Natural killer cell (primary cell): Measurements from ENCODE around the gene YPEL5. TPM values are rescaled to one million over a fixed set of nuclear protein-coding genes. Genes with fewer than 3 reads are reported as not detected.
"Not testable (repeated sequence)": the region's sequence is repeated elsewhere in the genome, so short reads cannot be mapped to it uniquely, and the experiment has no call there.

Experiments used
- ATAC-seq, 3 donors: fragments of 150-1000 bp in 2 of 3; fragments of 200-7000 bp in 1 of 3; cut with Tn5 transposase; 1 replicate in 1 of 3; 2 replicates in 2 of 3; pipeline ENCODE4 v1.10.0; 2021; ENCODE audit warnings: mild to moderate bottlenecking in 2 of 3, moderate library complexity in 2 of 3
- DNase-seq, 2 donors: peaks; one replicate each; pipeline versions ENCODE4 v3.0.0 to v3.0.0-alpha.2; 2013 to 2021; ENCODE audit warnings: mixed read lengths in 1 of 2
- H3K27ac ChIP-seq: one replicate; pipeline ENCODE4 v1.5.1; 2013; ENCODE audit warnings: mild to moderate bottlenecking, low read length
- H3K27me3 ChIP-seq: one replicate; pipeline ENCODE4 v1.6.1; 2013; ENCODE audit warnings: low read length; ENCODE audit not compliant: control insufficient read depth, insufficient read depth
- H3K36me3 ChIP-seq: one replicate; pipeline ENCODE4 v1.6.1; 2013; ENCODE audit warnings: low read length; ENCODE audit not compliant: control insufficient read depth, insufficient read depth
- H3K4me1 ChIP-seq: one replicate; pipeline ENCODE4 v1.6.1; 2013; ENCODE audit warnings: low read length; ENCODE audit not compliant: control insufficient read depth, insufficient read depth
- H3K4me3 ChIP-seq: one replicate; pipeline ENCODE4 v1.5.1; 2013; ENCODE audit warnings: low read length
- H3K9me3 ChIP-seq: one replicate; pipeline ENCODE4 v1.6.1; 2013; ENCODE audit warnings: low read length; ENCODE audit not compliant: control insufficient read depth, insufficient read depth
- H3K27ac Mint-ChIP-seq, 2 donors: one replicate each; pipeline ENCODE4 v1.8.0; 2022; ENCODE audit warnings: mild to moderate bottlenecking in 2 of 2, mixed read lengths in 2 of 2, moderate library complexity in 1 of 2
- H3K27me3 Mint-ChIP-seq, 2 donors: one replicate each; pipeline ENCODE4 v1.8.0; 2022; ENCODE audit warnings: low read depth in 2 of 2, mixed read lengths in 2 of 2
- H3K36me3 Mint-ChIP-seq: one replicate; pipeline ENCODE4 v1.8.0; 2022; ENCODE audit warnings: mixed read lengths
- H3K4me1 Mint-ChIP-seq, 2 donors: one replicate each; pipeline ENCODE4 v1.8.0; 2022; ENCODE audit warnings: mixed read lengths in 2 of 2
- H3K4me3 Mint-ChIP-seq: one replicate; pipeline ENCODE4 v1.8.0; 2022; ENCODE audit warnings: mild to moderate bottlenecking, moderate library complexity, mixed read lengths
- H3K9me3 Mint-ChIP-seq, 2 donors: one replicate each; pipeline ENCODE4 v1.8.0; 2022; ENCODE audit warnings: mixed read lengths in 2 of 2
- WGBS: methylation state at CpG from one replicate; pipeline ENCODE4 v1.1.7; 2013; ENCODE audit warnings: missing lambda C conversion rate; ENCODE audit not compliant: insufficient coverage; 5-methylcytosine and 5-hydroxymethylcytosine counted together
- intact Hi-C: fragments of 100-400 bp; cut with micrococcal nuclease; formaldehyde crosslinking; loops from one replicate; pipeline ENCODE4 v1.14.2; 2022
- total RNA-seq, 4 donors: library from RNA; stranded (reverse); fragments of 120-200 nt in 1 of 4; gene quantifications; one replicate each; pipeline versions ENCODE4 v1.2.3 to v1.2.4, GENCODE V29; 2013 to 2022
- TF ChIP-seq, protein P1 (sequence below): fragments of 200-600 bp; IDR thresholded peaks from one replicate; pipeline ENCODE4 v1.8.0; 2022; ENCODE audit warnings: antibody characterized with exemption

YPEL5 gene
- total RNA-seq: 1,000 to 10,000 TPM in 1 of 3 donors, 100 to 1,000 TPM in 2; 569 to 1,094 (median 800) TPM
- total RNA-seq (2013): 480 TPM

DNA sequence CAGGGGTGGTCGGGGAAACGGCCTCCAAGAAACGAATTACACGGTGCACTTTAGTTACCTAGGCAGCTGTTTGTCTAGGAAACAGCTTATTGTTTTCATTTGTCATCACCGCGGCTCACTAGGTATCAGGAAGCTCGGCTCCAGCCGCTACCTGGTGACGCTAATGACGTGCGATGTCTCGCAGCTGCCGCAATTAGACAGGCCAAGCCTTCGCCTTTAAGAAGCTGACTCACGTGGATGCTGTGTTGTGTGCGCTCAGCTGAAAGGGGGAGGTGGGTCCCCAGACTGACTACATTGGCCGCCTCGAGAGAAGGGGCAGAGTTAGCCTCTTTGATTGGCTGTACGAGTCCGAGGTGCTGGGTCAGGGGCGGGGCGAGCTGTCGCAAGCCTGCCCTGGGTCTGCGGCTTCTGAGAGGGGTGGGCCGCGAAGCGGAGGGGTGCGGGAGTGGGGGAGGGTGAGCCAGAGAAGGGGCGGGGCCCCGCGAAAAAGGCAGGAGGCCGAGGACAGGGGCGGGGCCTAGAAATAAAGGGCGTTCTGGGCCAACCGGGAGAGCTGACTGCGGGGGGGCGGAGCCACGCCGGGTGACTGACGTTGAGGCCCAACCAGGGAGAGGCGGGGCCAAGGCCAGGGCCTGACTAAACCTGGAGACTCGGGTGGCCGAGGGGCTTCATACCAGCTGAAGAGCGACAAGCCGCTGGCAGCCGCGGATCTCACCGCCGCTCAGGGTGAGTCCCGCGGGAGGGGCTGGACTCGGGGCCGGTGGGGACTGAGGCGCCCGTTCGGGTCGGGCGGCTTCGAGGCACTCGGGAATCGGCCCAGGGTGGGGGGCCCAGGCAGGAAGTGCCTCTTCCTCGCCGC lies at the start of gene YPEL5:
TSS of gene YPEL5 (plus strand) at position 671 of the 859 bp plus-strand sequence. CDS start 9,645 bp downstream, outside the sequence.
- intact Hi-C loops: loop anchor here (1.0 to 10.0 kb wide), 3 partner anchors 84 to 1752 kb away; partner anchors contain the start of genes FOSL2 and LBH
- Mint-ChIP-seq H3K27me3 (no peaks in the 10 kb centered on the region), H3K27ac (peak within 1 kb of the TSS; percentile 98), H3K9me3 (no peaks in the 10 kb centered on the region), H3K4me1 (peaks cover 43 to 46% of the 10 kb centered on the region in 2 donors), H3K4me3 (peak within 1 kb of the TSS; percentile 92), H3K36me3 (peaks cover 22% of the 10 kb centered on the region)
- TF ChIP-seq, protein P1, sequence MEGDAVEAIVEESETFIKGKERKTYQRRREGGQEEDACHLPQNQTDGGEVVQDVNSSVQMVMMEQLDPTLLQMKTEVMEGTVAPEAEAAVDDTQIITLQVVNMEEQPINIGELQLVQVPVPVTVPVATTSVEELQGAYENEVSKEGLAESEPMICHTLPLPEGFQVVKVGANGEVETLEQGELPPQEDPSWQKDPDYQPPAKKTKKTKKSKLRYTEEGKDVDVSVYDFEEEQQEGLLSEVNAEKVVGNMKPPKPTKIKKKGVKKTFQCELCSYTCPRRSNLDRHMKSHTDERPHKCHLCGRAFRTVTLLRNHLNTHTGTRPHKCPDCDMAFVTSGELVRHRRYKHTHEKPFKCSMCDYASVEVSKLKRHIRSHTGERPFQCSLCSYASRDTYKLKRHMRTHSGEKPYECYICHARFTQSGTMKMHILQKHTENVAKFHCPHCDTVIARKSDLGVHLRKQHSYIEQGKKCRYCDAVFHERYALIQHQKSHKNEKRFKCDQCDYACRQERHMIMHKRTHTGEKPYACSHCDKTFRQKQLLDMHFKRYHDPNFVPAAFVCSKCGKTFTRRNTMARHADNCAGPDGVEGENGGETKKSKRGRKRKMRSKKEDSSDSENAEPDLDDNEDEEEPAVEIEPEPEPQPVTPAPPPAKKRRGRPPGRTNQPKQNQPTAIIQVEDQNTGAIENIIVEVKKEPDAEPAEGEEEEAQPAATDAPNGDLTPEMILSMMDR: no peak
- ATAC-seq (peak; percentile 77 to 93 (median 81)), DNase-seq (peak; percentile 99 to 100)
- Histone ChIP-seq H3K4me3 (peak within 1 kb of the TSS; percentile 65), H3K4me1 (peaks cover 8% of the 10 kb centered on the region), H3K9me3 (no peaks in the 10 kb centered on the region), H3K27ac (peak within 1 kb of the TSS; percentile 96), H3K27me3 (no peaks in the 10 kb centered on the region), H3K36me3 (peaks cover 5% of the 10 kb centered on the region)
- under 1% methylated on average over 63 of the region's 63 CpGs for WGBS

DNA sequence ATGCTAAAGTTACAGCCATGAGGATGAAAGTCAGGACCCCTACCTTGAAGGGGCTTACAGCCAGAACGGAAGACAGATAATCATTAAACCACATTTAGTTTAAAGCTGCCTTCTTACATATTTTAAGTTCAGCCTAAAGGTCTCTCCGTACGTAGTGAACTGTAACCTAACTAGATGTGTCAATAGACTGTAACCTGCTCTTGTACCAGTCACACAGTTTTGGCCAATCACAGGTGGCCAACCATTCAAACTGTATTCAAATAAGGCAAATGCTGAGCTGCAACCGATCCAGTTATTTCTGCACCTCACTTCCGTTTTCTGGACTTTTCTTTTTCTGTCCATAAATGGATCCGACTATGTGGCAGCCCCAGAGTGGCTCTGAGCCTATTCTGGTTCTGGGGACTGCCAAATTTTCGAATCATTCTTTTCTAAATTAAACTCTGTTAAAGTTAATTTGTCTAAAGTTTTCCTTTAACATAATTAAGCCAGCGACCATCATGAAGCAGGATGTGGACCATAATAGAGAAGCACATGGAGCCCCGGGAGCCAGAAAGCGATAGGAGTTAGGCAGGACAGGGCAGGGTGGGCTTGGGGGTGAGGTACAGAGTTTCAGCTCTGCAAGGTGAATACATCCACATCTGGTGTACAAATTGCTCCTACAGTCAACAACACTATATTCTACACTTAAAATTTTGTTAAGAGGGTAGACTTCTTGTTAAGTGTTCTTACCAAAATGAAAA lies 48.4 kb upstream of the YPEL5 start:
- 88% methylated on average over 10 of the region's 10 CpGs for WGBS

DNA sequence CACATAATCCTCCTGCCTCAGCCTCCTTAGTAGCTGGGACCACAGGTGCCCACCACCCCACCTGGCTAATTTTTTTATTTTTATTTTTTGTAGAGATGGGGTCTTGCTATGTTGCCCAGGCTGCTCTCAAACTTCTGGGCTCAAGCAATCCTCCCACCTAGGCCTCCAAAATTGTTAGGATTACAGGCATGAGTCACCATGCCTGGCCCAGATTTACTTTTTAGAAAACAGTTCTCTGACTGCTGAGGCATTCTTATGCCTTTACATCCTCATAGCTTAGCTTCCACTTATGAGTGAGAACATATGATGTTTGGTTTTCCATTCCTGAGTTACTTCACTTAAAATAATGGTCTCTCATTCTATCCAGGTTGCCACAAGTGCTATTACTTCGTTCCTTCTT lies 47.4 kb upstream of the YPEL5 start:
- H3K27ac ChIP-seq, ATAC-seq, H3K9me3 Mint-ChIP-seq, intact Hi-C loops, H3K36me3 ChIP-seq, H3K4me1 ChIP-seq, H3K4me3 ChIP-seq, H3K27ac Mint-ChIP-seq, H3K27me3 ChIP-seq, H3K36me3 Mint-ChIP-seq, DNase-seq, H3K4me3 Mint-ChIP-seq, H3K9me3 ChIP-seq, H3K4me1 Mint-ChIP-seq: not testable (repeated sequence)
- H3K27me3 Mint-ChIP-seq: peaks cover 37 to 51% of the 10 kb centered on the region in 2 donors
- no CpG with 5 or more reads among the region's 1 CpG for WGBS

More for the DNA sequence above, 48.4 kb upstream of the YPEL5 start:
- TF ChIP-seq, protein P1: no peak
- intact Hi-C loops: no loop called here
- Mint-ChIP-seq H3K27ac (no peak overlapping the region), H3K36me3 (no peaks in the 10 kb centered on the region), H3K4me3 (no peak overlapping the region), H3K9me3 (no peaks in the 10 kb centered on the region), H3K4me1 (no peaks in the 10 kb centered on the region), H3K27me3 (peaks cover 35 to 53% of the 10 kb centered on the region in 2 donors)
- Histone ChIP-seq H3K27me3 (no peaks in the 10 kb centered on the region), H3K27ac (no peak overlapping the region), H3K36me3 (no peaks in the 10 kb centered on the region), H3K4me1 (no peaks in the 10 kb centered on the region), H3K4me3 (no peak overlapping the region), H3K9me3 (no peaks in the 10 kb centered on the region)
- ATAC-seq: no peak
- DNase-seq: no peak

DNA sequence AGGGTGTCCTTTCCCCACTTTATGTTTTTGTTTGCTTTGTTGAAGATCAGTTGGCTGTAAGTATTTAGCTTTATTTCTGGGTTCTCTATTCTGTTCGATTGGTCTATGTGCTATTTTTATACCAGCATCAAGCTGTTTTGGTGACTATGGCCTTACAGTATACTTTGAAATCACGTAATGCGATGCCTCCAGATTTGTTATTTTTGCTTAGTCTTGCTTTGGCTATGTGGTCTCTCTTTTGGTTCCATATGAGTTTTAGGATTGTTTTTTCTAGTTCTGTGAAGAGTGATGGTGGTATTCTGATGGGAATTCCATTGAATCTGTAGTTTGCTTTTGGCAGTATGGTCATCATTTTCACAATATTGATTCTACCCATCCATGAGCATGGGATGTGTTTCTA lies 46.1 kb upstream of the YPEL5 start:
- ATAC-seq, H3K4me1 Mint-ChIP-seq, DNase-seq, H3K4me3 ChIP-seq, H3K27me3 ChIP-seq, H3K36me3 Mint-ChIP-seq, H3K9me3 Mint-ChIP-seq, H3K9me3 ChIP-seq, H3K36me3 ChIP-seq, intact Hi-C loops, H3K27ac ChIP-seq, H3K4me3 Mint-ChIP-seq, H3K27ac Mint-ChIP-seq, H3K4me1 ChIP-seq: not testable (repeated sequence)
- 88% methylated on average over 3 of the region's 3 CpGs for WGBS
- peaks cover 34 to 53% of the 10 kb centered on the region in 2 donors for H3K27me3 Mint-ChIP-seq
